ENCODE measurements around the gene METAP1D. TPM values are rescaled to one million over a fixed set of nuclear protein-coding genes. Genes with fewer than 3 reads are reported as not detected.

The METAP1D gene
- total RNA-seq, 3 donors from 2014 or later = 6.2 to 12.5 (median 7.8) TPM

GRCh38 chr2:172097557-172098131 is 97.9 kb downstream of the METAP1D start:
- H3K4me1 ChIP-seq = peaks cover 24 to 43% of the 10 kb centered on the region in 2 donors
- H3K27me3 ChIP-seq = peaks cover 34 to 100% of the 10 kb centered on the region in 2 donors
- TF ChIP-seq POLR2A (IDR thresholded peaks at IDR 0.05) = no peak
- TF ChIP-seq POLR2AphosphoS5 (IDR thresholded peaks at IDR 0.05) = no peak
- no peak for TF ChIP-seq CTCF (IDR thresholded peaks at IDR 0.05)
- no peaks in the 10 kb centered on the region for H3K36me3 ChIP-seq
- no peak overlapping the region for H3K4me3 ChIP-seq
- intact Hi-C loops (cut with DNase I; ENCODE audit: low total_unique reads) = no loop called here
- no peak overlapping the region for H3K27ac ChIP-seq
- no peaks in the 10 kb centered on the region for H3K9me3 ChIP-seq
- no peak for DNase-seq (ENCODE audit: low spot score in 2 of 2)

- intact Hi-C loops (cut with DNase I; ENCODE audit: low total_unique reads) = no loop called here
- peaks cover 29 to 46% of the 10 kb centered on the region in 2 donors for H3K4me1 ChIP-seq
- no peak for DNase-seq (ENCODE audit: low spot score in 2 of 2)
- H3K9me3 ChIP-seq = no peaks in the 10 kb centered on the region
- TF ChIP-seq POLR2AphosphoS5 (IDR thresholded peaks at IDR 0.05) (no peak), CTCF (IDR thresholded peaks at IDR 0.05) (no peak), POLR2A (IDR thresholded peaks at IDR 0.05) (no peak)
- peaks cover 36 to 100% of the 10 kb centered on the region in 2 donors for H3K27me3 ChIP-seq
- H3K36me3 ChIP-seq = no peaks in the 10 kb centered on the region
- no peak overlapping the region for H3K4me3 ChIP-seq
- H3K27ac ChIP-seq = no peak overlapping the region
Measured at GRCh38 chr2:172098287-172098649, 98.5 kb downstream of the METAP1D start.

GRCh38 chr2:172098650-172099471 is 99.1 kb downstream of the METAP1D start:
- intact Hi-C loops (cut with DNase I; ENCODE audit: low total_unique reads) = no loop called here
- H3K27ac ChIP-seq = no peak overlapping the region
- peaks cover 36 to 100% of the 10 kb centered on the region in 2 donors for H3K27me3 ChIP-seq
- peaks cover 29 to 46% of the 10 kb centered on the region in 2 donors for H3K4me1 ChIP-seq
- no peaks in the 10 kb centered on the region for H3K9me3 ChIP-seq
- H3K4me3 ChIP-seq = peak overlapping the region; percentile 20 to 63 (median 26)
- H3K36me3 ChIP-seq = no peaks in the 10 kb centered on the region
- TF ChIP-seq POLR2AphosphoS5 (IDR thresholded peaks at IDR 0.05) = peak in 2 of 3 donors; percentile 4 to 35
- TF ChIP-seq POLR2A (IDR thresholded peaks at IDR 0.05) = no peak
- no peak for DNase-seq (ENCODE audit: low spot score in 2 of 2)

- Histone ChIP-seq H3K36me3 (no peaks in the 10 kb centered on the region), H3K27me3 (peaks cover 30 to 100% of the 10 kb centered on the region in 2 donors), H3K4me3 (peak overlapping the region; percentile 20 to 63 (median 26)), H3K27ac (no peak overlapping the region), H3K9me3 (no peaks in the 10 kb centered on the region), H3K4me1 (peaks cover 29 to 41% of the 10 kb centered on the region in 2 donors)
- DNase-seq (ENCODE audit: low spot score in 2 of 2) = no peak
- intact Hi-C loops (cut with DNase I; ENCODE audit: low total_unique reads) = no loop called here
- TF ChIP-seq POLR2A (IDR thresholded peaks at IDR 0.05) = no peak
- TF ChIP-seq CTCF (IDR thresholded peaks at IDR 0.05) = no peak
- no peak for TF ChIP-seq POLR2AphosphoS5 (IDR thresholded peaks at IDR 0.05)
Measured at GRCh38 chr2:172099472-172100079, 99.8 kb downstream of the METAP1D start.

- TF ChIP-seq POLR2AphosphoS5 (IDR thresholded peaks at IDR 0.05) (no peak), CTCF (IDR thresholded peaks at IDR 0.05) (no peak), POLR2A (IDR thresholded peaks at IDR 0.05) (no peak)
- Histone ChIP-seq H3K27me3 (peaks cover 29 to 100% of the 10 kb centered on the region in 2 donors), H3K4me1 (peaks cover 24 to 34% of the 10 kb centered on the region in 2 donors), H3K36me3 (no peaks in the 10 kb centered on the region), H3K27ac (no peak overlapping the region), H3K9me3 (no peaks in the 10 kb centered on the region), H3K4me3 (peak overlapping the region in 1 of 3 donors; percentile 2)
- intact Hi-C loops (cut with DNase I; ENCODE audit: low total_unique reads) = no loop called here
- DNase-seq (ENCODE audit: low spot score in 2 of 2) = no peak
Measured at GRCh38 chr2:172100080-172100934, 100.6 kb downstream of the METAP1D start.

All from breast epithelium (tissue), 4 donors.